ENCODE results near the gene RHBDL2.

Gene RHBDL2

GRCh38 chr1:38875811-38876210 lies 65.8 kb downstream of the RHBDL2 start:
- no peak for TF ChIP-seq CTCF (IDR thresholded peaks at IDR 0.05; ENCODE audit: low read length, missing control alignments)
- DNase-seq (ENCODE audit: low read depth), result no peak
- H3K4me3 ChIP-seq (replicated peaks; ENCODE audit: low read depth, low read length), result no peak overlapping the region

- peak within 1 kb of the TSS; percentile 65 for H3K4me3 ChIP-seq (replicated peaks; ENCODE audit: low read depth, low read length)
- TF ChIP-seq CTCF (IDR thresholded peaks at IDR 0.05; ENCODE audit: low read length, missing control alignments), result no peak
- DNase-seq (ENCODE audit: low read depth), result peak; percentile 97
Observed at GRCh38 chr1:38873027-38873969, 68.3 kb downstream of the RHBDL2 start, which contains the start of gene MYCBP. MYCBP (minus strand) TSS chr1:38873348; CDS start chr1:38873305, 43 bp downstream.

GRCh38 chr1:38872401-38873026 lies 69.1 kb downstream of the RHBDL2 start:
- TF ChIP-seq CTCF (IDR thresholded peaks at IDR 0.05; ENCODE audit: low read length, missing control alignments), result no peak
- DNase-seq (ENCODE audit: low read depth), result peak; percentile 33

GRCh38 chr1:38870996-38871395 lies 70.6 kb downstream of the RHBDL2 start:
- no peak for TF ChIP-seq CTCF (IDR thresholded peaks at IDR 0.05; ENCODE audit: low read length, missing control alignments)
- no peak overlapping the region for H3K4me3 ChIP-seq (replicated peaks; ENCODE audit: low read depth, low read length)
- no peak for DNase-seq (ENCODE audit: low read depth)

More at GRCh38 chr1:38872401-38873026, 69.1 kb downstream of the RHBDL2 start:
- peak overlapping the region; percentile 65 for H3K4me3 ChIP-seq (replicated peaks; ENCODE audit: low read depth, low read length)

GRCh38 chr1:38867208-38867607 lies 74.4 kb downstream of the RHBDL2 start:
- no peak for DNase-seq (ENCODE audit: low read depth)
- no peak for TF ChIP-seq CTCF (IDR thresholded peaks at IDR 0.05; ENCODE audit: low read length, missing control alignments)

GRCh38 chr1:38865112-38865715 lies 76.4 kb downstream of the RHBDL2 start:
- DNase-seq (ENCODE audit: low read depth), result no peak
- TF ChIP-seq CTCF (IDR thresholded peaks at IDR 0.05; ENCODE audit: low read length, missing control alignments), result peak; percentile 4
- H3K4me3 ChIP-seq (replicated peaks; ENCODE audit: low read depth, low read length), result no peak overlapping the region

More at GRCh38 chr1:38867208-38867607, 74.4 kb downstream of the RHBDL2 start:
- no peak overlapping the region for H3K4me3 ChIP-seq (replicated peaks; ENCODE audit: low read depth, low read length)

All from fibroblast of pulmonary artery (primary cell).